GM12878 (cell line): ENCODE results near the gene AMHR2. TPM values are rescaled to one million over a fixed set of nuclear protein-coding genes. Genes with fewer than 3 reads are reported as not detected.

Experiments used
- ATAC-seq: fragments of 200-7000 bp; cut with Tn5 transposase; 3 replicates; pipeline ENCODE4 v1.9.1; 2020; ENCODE audit warnings: mild to moderate bottlenecking, moderate library complexity
- BruUV-seq: library from RNA; stranded (reverse); fragments of 400-500 nt; replicated peaks from 2 replicates; lab custom pipeline; 2021; lab: Mats Ljungman, UMichigan
- CTCF ChIA-PET: fragments of 300-600 bp; sonication (Branson Sonifier 250); formaldehyde crosslinking; extraction: SDS; loops from one replicate; lab custom pipeline; 2021; ENCODE audit warnings: inconsistent platforms; lab: Yijun Ruan, JAX
- POLR2A ChIA-PET: fragments of 350-600 bp; formaldehyde crosslinking; extraction: SDS; loops from one replicate; lab custom pipeline; 2021; ENCODE audit warnings: inconsistent platforms; lab: Charles Lee
- RAD21 ChIA-PET: fragments of 300-600 bp; sonication (Branson Sonifier 250); formaldehyde crosslinking; loops from one replicate; lab custom pipeline; 2023; ENCODE audit warnings: antibody characterized with exemption; ENCODE audit not compliant: unreplicated experiment; lab: Charles Lee
- SMC1A ChIA-PET: fragments of 300-600 bp; sonication (Branson Sonifier 250); formaldehyde crosslinking; loops from one replicate; lab custom pipeline; 2023; ENCODE audit not compliant: unreplicated experiment, uncharacterized antibody; lab: Charles Lee
- DNase-seq: peaks from one replicate; pipeline ENCODE4 v3.0.0-alpha.2; 2011; ENCODE audit warnings: low read depth, low spot score
- FAIRE-seq: peaks from 3 replicates; lab custom pipeline; 2011; peaks lifted over from hg19 to GRCh38; lab: Jason Lieb, UNC
- H2AFZ ChIP-seq: 2 replicates; pipeline ENCODE4 v1.6.0; 2011; ENCODE audit warnings: low read depth, low read length, control low read depth; ENCODE audit not compliant: control insufficient read depth
- H3K27ac ChIP-seq: 2 replicates; pipeline ENCODE4 v1.5.1; 2011; ENCODE audit warnings: control low read depth; ENCODE audit not compliant: control insufficient read depth, insufficient read depth
- H3K27me3 ChIP-seq, 2 experiments: replicated peaks in 1 of 2; 2 replicates each; pipeline versions ENCODE4 v1.6.0 to v1.6.1; 2011; ENCODE audit warnings: low read length in 1 of 2; ENCODE audit not compliant: control insufficient read depth in 2 of 2, insufficient read depth in 2 of 2
- H3K36me3 ChIP-seq, 2 experiments: 2 replicates each; pipeline ENCODE4 v1.5.1; 2011; ENCODE audit warnings: low read length in 1 of 2; ENCODE audit not compliant: control insufficient read depth in 2 of 2, insufficient read depth in 2 of 2
- H3K4me1 ChIP-seq: 2 replicates; pipeline ENCODE4 v1.6.1; 2011; ENCODE audit warnings: mild to moderate bottlenecking, low read length, moderate library complexity, mixed read lengths; ENCODE audit not compliant: control insufficient read depth, insufficient read depth
- H3K4me2 ChIP-seq: 2 replicates; pipeline ENCODE4 v1.6.0; 2011; ENCODE audit warnings: control low read depth; ENCODE audit not compliant: control insufficient read depth, insufficient read depth
- H3K4me3 ChIP-seq: fragments of 200-600 bp; sonication (generic); 2 replicates; pipeline ENCODE4 v1.5.1; 2016
- H3K79me2 ChIP-seq: 2 replicates; pipeline ENCODE4 v1.6.0; 2011; ENCODE audit warnings: low read length; ENCODE audit not compliant: control insufficient read depth, insufficient read depth
- H3K9ac ChIP-seq: 2 replicates; pipeline ENCODE4 v1.8.0; 2011; ENCODE audit warnings: low read length, control low read depth, mixed read lengths; ENCODE audit not compliant: control insufficient read depth, insufficient read depth
- H3K9me3 ChIP-seq: replicated peaks from 3 replicates; pipeline ENCODE4 v1.5.1; 2011; ENCODE audit warnings: mild to moderate bottlenecking, low read length; ENCODE audit not compliant: control insufficient read depth, insufficient read depth
- H4K20me1 ChIP-seq: 2 replicates; pipeline ENCODE4 v1.6.0; 2011; ENCODE audit not compliant: control insufficient read depth, insufficient read depth
- BRCA1 ChIP-seq: IDR thresholded peaks from 2 replicates; pipeline ENCODE4 v1.6.1; 2011; ENCODE audit warnings: low read depth, low read length, improper control_type of control experiment
- CHD4 ChIP-seq: fragments of 200-600 bp; sonication (generic); IDR thresholded peaks from 2 replicates; pipeline ENCODE4 v1.6.1; 2016; ENCODE audit warnings: mild to moderate bottlenecking
- CREB1 ChIP-seq: IDR thresholded peaks from 2 replicates; pipeline ENCODE4 v1.6.1; 2012; ENCODE audit warnings: low read depth, mild to moderate bottlenecking, inconsistent platforms
- ETV6 ChIP-seq, 2 experiments: fragments of 450-650 bp in 1 of 2; IDR thresholded peaks in 1 of 2; conservative IDR thresholded peaks in 1 of 2; 2 replicates each; pipeline ENCODE4 v1.6.1; 2014; ENCODE audit warnings: antibody characterized with exemption in 1 of 2, borderline replicate concordance in 1 of 2, low read depth in 1 of 2, mild to moderate bottlenecking in 1 of 2, moderate library complexity in 1 of 2
- IRF5 ChIP-seq: fragments of 450-650 bp; IDR thresholded peaks from 2 replicates; pipeline ENCODE4 v1.6.1; 2017; ENCODE audit warnings: borderline replicate concordance
- KAT2A ChIP-seq: conservative IDR thresholded peaks from 2 replicates; pipeline ENCODE4 v1.6.1; 2011; ENCODE audit warnings: low read depth, low read length; ENCODE audit not compliant: control insufficient read depth
- NFIC ChIP-seq: IDR thresholded peaks from 2 replicates; pipeline ENCODE4 v1.6.1; 2012; ENCODE audit warnings: low read depth, mild to moderate bottlenecking, inconsistent platforms, low read length, moderate library complexity
- NFYB ChIP-seq: IDR thresholded peaks from 2 replicates; pipeline ENCODE4 v1.6.1; 2011; ENCODE audit warnings: low read depth, mild to moderate bottlenecking, low read length, improper control_type of control experiment, moderate library complexity; ENCODE audit not compliant: insufficient read depth
- RELB ChIP-seq: fragments of 450-650 bp; IDR thresholded peaks from 2 replicates; pipeline ENCODE4 v1.6.1; 2017; ENCODE audit warnings: low read depth, mild to moderate bottlenecking, moderate library complexity
- SP1 ChIP-seq: IDR thresholded peaks from one replicate; pipeline ENCODE4 v1.6.1; 2011; ENCODE audit warnings: low read depth, low read length
- SUZ12 ChIP-seq: fragments of 200-600 bp; sonication (generic); IDR thresholded peaks from one replicate; pipeline ENCODE4 v1.6.1; 2018; ENCODE audit warnings: antibody characterized with exemption, mild to moderate bottlenecking; ENCODE audit not compliant: unreplicated experiment
- WRNIP1 ChIP-seq: IDR thresholded peaks from 2 replicates; pipeline ENCODE4 v1.6.1; 2011; ENCODE audit warnings: low read depth, low read length, improper control_type of control experiment, borderline replicate concordance
- ZBTB11 ChIP-seq: fragments of 450-650 bp; formaldehyde crosslinking; IDR thresholded peaks from 2 replicates; pipeline ENCODE4 v1.5.0; 2022; ENCODE audit warnings: mild to moderate bottlenecking, missing genetic modification characterization
- WGBS: methylation state at CpG from one replicate; pipeline ENCODE4 v1.1.6; 2016; ENCODE audit warnings: low lambda C conversion rate; ENCODE audit not compliant: insufficient replicate concordance, insufficient coverage; ENCODE audit errors: missing lambda C conversion rate; 5-methylcytosine and 5-hydroxymethylcytosine counted together
- in situ Hi-C: fragments of 300-500 bp; cut with MboI; formaldehyde crosslinking; loops from 9 replicates; pipeline ENCODE4 v1.14.3; 2018; ENCODE audit warnings: mixed read lengths
- intact Hi-C: fragments of 100-400 bp; cut with micrococcal nuclease; formaldehyde crosslinking; loops from one replicate; pipeline ENCODE4 v1.14.2; 2022; ENCODE audit not compliant: unreplicated experiment
- polyA plus RNA-seq, 11 experiments: library from polyadenylated mRNA; depleted of rRNA in 4 of 11; unstranded in 6 of 11; stranded (reverse) in 5 of 11; fragments of >200 nt; fragmentation: Nextera tagmentation in 4 of 11; fragmentation: Illumina TruSeq in 1 of 11; extraction: Ambion mirVana in 4 of 11; extraction: Trizol in 1 of 11; gene quantifications; 1 replicate in 1 of 11; 2 replicates in 10 of 11; pipeline versions ENCODE4 v1.2.1 to v1.2.3, GENCODE V29; 2011 to 2016; ENCODE audit warnings: inconsistent platforms in 2 of 11, missing spikeins in 2 of 11, low read depth in 1 of 11
- total RNA-seq, 4 experiments: library from RNA; depleted of rRNA in 3 of 4; stranded (reverse); fragments of >200 nt in 3 of 4; fragmentation: Illumina TruSeq in 1 of 4; extraction: Trizol in 1 of 4; gene quantifications; 2 replicates each; pipeline versions ENCODE4 v1.2.1 to v1.2.3, GENCODE V29; 2013 to 2021
- TF ChIP-seq, protein P1 (sequence below): fragments of 450-650 bp; IDR thresholded peaks from 2 replicates; pipeline ENCODE4 v1.6.1; 2016; ENCODE audit warnings: mild to moderate bottlenecking

The AMHR2 gene
- total and polyA plus RNA-seq, 10 of the 15 experiments (the other 5 are each of a cell fraction or from before 2014, with no cell fraction given), result 0.06 TPM; not detected in 9

DNA sequence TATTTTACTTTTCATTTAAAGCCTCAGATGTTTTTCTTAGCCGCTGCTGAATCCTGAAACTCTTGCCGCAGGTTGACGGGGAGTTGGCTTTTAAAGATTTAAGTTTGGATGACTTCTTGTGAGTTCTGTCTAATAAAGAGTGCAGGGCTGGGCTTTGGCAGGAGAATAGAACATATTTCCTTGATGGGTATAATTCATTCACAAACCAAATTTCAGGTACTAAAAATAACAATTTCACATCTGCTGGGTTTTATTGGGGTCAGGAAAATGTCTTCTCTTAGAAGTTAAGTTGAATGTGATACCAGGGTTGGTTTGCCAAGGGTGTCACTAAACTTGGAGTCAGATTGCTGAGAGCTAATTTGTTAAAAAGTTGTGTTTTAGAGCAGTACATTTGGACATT, 34.0 kb upstream of the AMHR2 start:
- RAD21 ChIA-PET, result interaction anchor here (3.8 kb wide), 1 partner anchor 37 kb away, joined by 27 read pairs; no protein-coding TSS in a partner anchor
- TF ChIP-seq WRNIP1, result no peak
- TF ChIP-seq ETV6 (conservative IDR thresholded peaks at IDR 0.05 in 1 of 2, IDR thresholded peaks at IDR 0.05 in 1 of 2; ENCODE audit: borderline replicate concordance in 1 of 2, low read depth in 1 of 2), result no peak
- no peak for TF ChIP-seq SP1
- no peak for TF ChIP-seq CREB1
- no peak for TF ChIP-seq RELB
- TF ChIP-seq, protein P1, sequence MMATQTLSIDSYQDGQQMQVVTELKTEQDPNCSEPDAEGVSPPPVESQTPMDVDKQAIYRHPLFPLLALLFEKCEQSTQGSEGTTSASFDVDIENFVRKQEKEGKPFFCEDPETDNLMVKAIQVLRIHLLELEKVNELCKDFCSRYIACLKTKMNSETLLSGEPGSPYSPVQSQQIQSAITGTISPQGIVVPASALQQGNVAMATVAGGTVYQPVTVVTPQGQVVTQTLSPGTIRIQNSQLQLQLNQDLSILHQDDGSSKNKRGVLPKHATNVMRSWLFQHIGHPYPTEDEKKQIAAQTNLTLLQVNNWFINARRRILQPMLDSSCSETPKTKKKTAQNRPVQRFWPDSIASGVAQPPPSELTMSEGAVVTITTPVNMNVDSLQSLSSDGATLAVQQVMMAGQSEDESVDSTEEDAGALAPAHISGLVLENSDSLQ, result no peak
- no peak for TF ChIP-seq NFIC
- no peak for TF ChIP-seq CHD4
- no peak for TF ChIP-seq ZBTB11 (CRISPR knock-in tag)
- TF ChIP-seq BRCA1, result no peak
- no peak for TF ChIP-seq IRF5
- no peak for TF ChIP-seq SUZ12
- no peak for TF ChIP-seq NFYB
- no peak for TF ChIP-seq KAT2A
- ATAC-seq, result no peak
- Histone ChIP-seq H3K4me3 (peak overlapping the region; percentile 50; the same call in 1 of the 2 replicates), H3K9ac (no peak overlapping the region), H3K36me3 (peaks cover 0 to 3% of the 10 kb centered on the region in 2 experiments; a peak in 1 of 4 replicates), H3K79me2 (peaks cover 64% of the 10 kb centered on the region), H2AFZ (no peak overlapping the region), H3K4me2 (peak overlapping the region; percentile 42), H3K9me3 (no peaks in the 10 kb centered on the region), H3K27ac (no peak overlapping the region), H4K20me1 (no peaks in the 10 kb centered on the region), H3K4me1 (no peaks in the 10 kb centered on the region), H3K27me3 (no peaks in the 10 kb centered on the region)
- SMC1A ChIA-PET, result interaction anchor here (1.4 kb wide), 2 partner anchors 10 to 28 kb away, joined by 3 read pairs; no protein-coding TSS in a partner anchor
- CTCF ChIA-PET, result interaction anchor here (1.2 to 2.3 kb wide), 3 partner anchors 8 to 37 kb away, joined by 3 to 10 read pairs (median 4); no protein-coding TSS in a partner anchor
- POLR2A ChIA-PET, result interaction anchor here (1.0 kb wide), 1 partner anchor 9 kb away, joined by 3 read pairs; no protein-coding TSS in a partner anchor
- intact Hi-C loops (no loop called here), in situ Hi-C loops (no loop called here)
- 94% methylated on average over 3 of the region's 3 CpGs for WGBS
- DNase-seq, result no peak
- FAIRE-seq, result no peak
- BruUV-seq, result TSS peak; percentile 56
